H1 (cell line): Measurements from ENCODE around the gene RHEX. TPM values are rescaled to one million over a fixed set of nuclear protein-coding genes. Genes with fewer than 3 reads are reported as not detected.

Experiments used
- CTCF ChIA-PET: fragments of 300-600 bp; sonication (Branson Sonifier 250); formaldehyde crosslinking; loops from one replicate; lab custom pipeline; 2021; ENCODE audit not compliant: partially characterized antibody; lab: Charles Lee
- POLR2A ChIA-PET: fragments of 300-600 bp; sonication (Branson Sonifier 250); formaldehyde crosslinking; loops from one replicate; lab custom pipeline; 2021; ENCODE audit warnings: inconsistent platforms; ENCODE audit not compliant: partially characterized antibody; lab: Charles Lee
- DNase-seq, 2 experiments: peaks; one replicate each; pipeline versions ENCODE4 v3.0.0 to v3.0.0-alpha.2; 2010 to 2022; ENCODE audit warnings: low spot score in 2 of 2, low read depth in 1 of 2, mixed read lengths in 1 of 2
- FAIRE-seq: peaks from 2 replicates; lab custom pipeline; 2011; peaks lifted over from hg19 to GRCh38; lab: Jason Lieb, UNC
- H2AFZ ChIP-seq: 2 replicates; pipeline ENCODE4 v1.8.1; 2012; ENCODE audit warnings: low read length, inconsistent platforms
- H2AK5ac ChIP-seq: 2 replicates; pipeline ENCODE4 v1.6.1; 2013; ENCODE audit warnings: low read depth, low read length
- H2BK120ac ChIP-seq: replicated peaks from 2 replicates; pipeline ENCODE3; 2013; ENCODE audit warnings: low read depth, low read length, inconsistent platforms
- H2BK12ac ChIP-seq: 2 replicates; pipeline ENCODE4 v1.6.1; 2013; ENCODE audit warnings: low read depth, low read length
- H2BK15ac ChIP-seq: 2 replicates; pipeline ENCODE4 v1.6.1; 2013; ENCODE audit warnings: low read length
- H2BK20ac ChIP-seq: 2 replicates; pipeline ENCODE4 v1.6.1; 2013; ENCODE audit warnings: low read length
- H2BK5ac ChIP-seq: 2 replicates; pipeline ENCODE4 v1.6.1; 2013; ENCODE audit warnings: low read depth, low read length
- H3K14ac ChIP-seq: 2 replicates; pipeline ENCODE4 v1.6.1; 2013; ENCODE audit warnings: inconsistent platforms; ENCODE audit not compliant: insufficient read length
- H3K18ac ChIP-seq: 2 replicates; pipeline ENCODE4 v1.6.1; 2013; ENCODE audit warnings: low read length; ENCODE audit errors: extremely low read depth
- H3K23ac ChIP-seq: 2 replicates; pipeline ENCODE4 v1.6.1; 2013; ENCODE audit warnings: inconsistent platforms; ENCODE audit not compliant: insufficient read length
- H3K23me2 ChIP-seq: 2 replicates; pipeline ENCODE4 v1.6.1; 2013; ENCODE audit warnings: low read depth, low read length
- H3K27ac ChIP-seq: 2 replicates; pipeline ENCODE4 v1.6.1; 2011; ENCODE audit warnings: low read depth, low read length, inconsistent platforms
- H3K27me3 ChIP-seq, 4 experiments: replicated peaks in 1 of 4; 1 replicate in 1 of 4; 2 replicates in 3 of 4; pipeline versions ENCODE4 v1.6.1 to v1.8.1; 2011 to 2013; ENCODE audit warnings: low read length in 3 of 4, mild to moderate bottlenecking in 3 of 4, inconsistent platforms in 2 of 4, mixed read lengths in 2 of 4, moderate library complexity in 1 of 4; ENCODE audit not compliant: control insufficient read depth in 3 of 4, insufficient read depth in 3 of 4; ENCODE audit errors: extremely low read depth in 1 of 4
- H3K36me3 ChIP-seq, 4 experiments: 2 replicates each; pipeline versions ENCODE4 v1.6.1 to v1.8.1; 2011 to 2013; ENCODE audit warnings: mild to moderate bottlenecking in 4 of 4, low read length in 3 of 4, moderate library complexity in 2 of 4, control low read depth in 1 of 4, inconsistent platforms in 1 of 4; ENCODE audit not compliant: insufficient read depth in 4 of 4, control insufficient read depth in 2 of 4
- H3K4ac ChIP-seq: replicated peaks from 2 replicates; pipeline ENCODE3; 2013; ENCODE audit warnings: low read length, low read depth, mixed read lengths, inconsistent platforms; ENCODE audit not compliant: insufficient read length
- H3K4me1 ChIP-seq, 4 experiments: replicated peaks in 1 of 4; 1 replicate in 1 of 4; 2 replicates in 3 of 4; pipeline versions ENCODE4 v1.6.1 to v1.8.1; 2011 to 2013; ENCODE audit warnings: low read length in 3 of 4, inconsistent platforms in 2 of 4, mixed read lengths in 1 of 4; ENCODE audit not compliant: insufficient read depth in 4 of 4, control insufficient read depth in 3 of 4
- H3K4me2 ChIP-seq, 2 experiments: 2 replicates each; pipeline versions ENCODE4 v1.6.1 to v1.8.1; 2011 to 2013; ENCODE audit warnings: low read depth in 2 of 2, low read length in 2 of 2, control low read depth in 1 of 2, inconsistent platforms in 1 of 2, mild to moderate bottlenecking in 1 of 2; ENCODE audit not compliant: insufficient read depth in 1 of 2
- H3K4me3 ChIP-seq, 4 experiments: fragments of 200-600, 300-600 bp in 1 of 4; sonication (generic), shearing (Covaris generic), sonication (Bioruptor Twin) in 1 of 4; 2 replicates each; pipeline versions ENCODE4 v1.5.1 to v1.8.1; 2011 to 2016; ENCODE audit warnings: low read length in 4 of 4, low read depth in 3 of 4, control low read depth in 2 of 4, inconsistent platforms in 2 of 4, mild to moderate bottlenecking in 2 of 4, mixed read lengths in 1 of 4, moderate library complexity in 1 of 4; ENCODE audit not compliant: insufficient read depth in 2 of 4; ENCODE audit errors: extremely low read depth in 1 of 4
- H3K56ac ChIP-seq: replicated peaks from 2 replicates; pipeline ENCODE3; 2013; ENCODE audit warnings: low read depth, mild to moderate bottlenecking, mixed read lengths, low read length, inconsistent platforms; ENCODE audit not compliant: insufficient read length
- H3K79me1 ChIP-seq: 2 replicates; pipeline ENCODE4 v1.6.1; 2013; ENCODE audit warnings: low read depth, low read length, control low read depth
- H3K79me2 ChIP-seq, 2 experiments: 2 replicates each; pipeline versions ENCODE4 v1.6.1 to v1.8.1; 2012 to 2013; ENCODE audit warnings: low read length in 2 of 2, mild to moderate bottlenecking in 2 of 2, inconsistent platforms in 1 of 2; ENCODE audit not compliant: insufficient read depth in 2 of 2, control insufficient read depth in 1 of 2
- H3K9ac ChIP-seq, 4 experiments: replicated peaks in 1 of 4; 1 replicate in 1 of 4; 2 replicates in 3 of 4; pipeline versions ENCODE4 v1.6.1 to v1.8.1; 2011 to 2013; ENCODE audit warnings: low read depth in 3 of 4, low read length in 3 of 4, control low read depth in 2 of 4, mild to moderate bottlenecking in 2 of 4, moderate library complexity in 2 of 4, inconsistent platforms in 1 of 4; ENCODE audit errors: extremely low read depth in 1 of 4
- H3K9me3 ChIP-seq, 2 experiments: 2 replicates each; pipeline versions ENCODE4 v1.6.1 to v1.8.1; 2012 to 2013; ENCODE audit warnings: mild to moderate bottlenecking in 2 of 2, moderate library complexity in 2 of 2, control low read depth in 1 of 2, inconsistent platforms in 1 of 2, low read depth in 1 of 2, low read length in 1 of 2, mixed read lengths in 1 of 2; ENCODE audit not compliant: insufficient read depth in 2 of 2
- H4K20me1 ChIP-seq, 2 experiments: replicated peaks in 1 of 2; 2 replicates each; pipeline versions ENCODE3 to v1.8.1; 2011 to 2013; ENCODE audit warnings: inconsistent platforms in 2 of 2, low read length in 2 of 2, mild to moderate bottlenecking in 1 of 2; ENCODE audit not compliant: insufficient read depth in 2 of 2, control insufficient read depth in 1 of 2
- H4K5ac ChIP-seq: 2 replicates; pipeline ENCODE4 v1.6.1; 2013; ENCODE audit warnings: low read length, low read depth, mixed read lengths, inconsistent platforms; ENCODE audit not compliant: insufficient read length
- H4K8ac ChIP-seq: 2 replicates; pipeline ENCODE4 v1.8.0; 2013; ENCODE audit warnings: mild to moderate bottlenecking, moderate library complexity, low read length, inconsistent platforms; ENCODE audit not compliant: insufficient read depth; ENCODE audit errors: extremely low read depth
- H4K91ac ChIP-seq: replicated peaks from 2 replicates; pipeline ENCODE3; 2013; ENCODE audit warnings: low read length, mixed read lengths, inconsistent platforms; ENCODE audit not compliant: insufficient read length
- BACH1 ChIP-seq: IDR thresholded peaks from 2 replicates; pipeline ENCODE4 v1.6.1; 2012; ENCODE audit warnings: low read length, improper control_type of control experiment
- EP300 ChIP-seq, 2 experiments: IDR thresholded peaks; 1 replicate in 1 of 2; 2 replicates in 1 of 2; pipeline ENCODE4 v1.6.1; 2011 to 2012; ENCODE audit warnings: low read depth in 2 of 2, low read length in 2 of 2, mild to moderate bottlenecking in 2 of 2, borderline replicate concordance in 1 of 2, inconsistent platforms in 1 of 2, moderate library complexity in 1 of 2
- EZH2 ChIP-seq: fragments of 200-600 bp; sonication (generic); IDR thresholded peaks from 2 replicates; pipeline ENCODE4 v1.7.1; 2012; ENCODE audit warnings: low read depth, mild to moderate bottlenecking, moderate library complexity, low read length, inconsistent platforms; ENCODE audit not compliant: severe bottlenecking
- POLR2A ChIP-seq, 2 experiments: IDR thresholded peaks; 1 replicate in 1 of 2; 2 replicates in 1 of 2; pipeline ENCODE4 v1.6.1; 2011; ENCODE audit warnings: low read depth in 2 of 2, low read length in 2 of 2, mild to moderate bottlenecking in 2 of 2; ENCODE audit errors: control extremely low read depth in 1 of 2
- POLR2AphosphoS5 ChIP-seq: IDR thresholded peaks from 2 replicates; pipeline ENCODE4 v1.6.1; 2011; ENCODE audit warnings: low read depth, low read length
- SIRT6 ChIP-seq: IDR thresholded peaks from one replicate; pipeline ENCODE4 v1.7.1; 2012; ENCODE audit warnings: low read length, inconsistent platforms
- TAF7 ChIP-seq: optimal IDR thresholded peaks from 2 replicates; pipeline ENCODE3; 2011; ENCODE audit warnings: low read depth, mild to moderate bottlenecking, inconsistent platforms, low read length, moderate library complexity, borderline replicate concordance
- TCF12 ChIP-seq: IDR thresholded peaks from 2 replicates; pipeline ENCODE4 v1.6.1; 2011; ENCODE audit warnings: low read depth, mild to moderate bottlenecking, low read length
- WGBS, 2 experiments: shearing (Covaris generic) in 1 of 2; methylation state at CpG; one replicate each; pipeline versions ENCODE4 v1.1.6 to v1.1.7; 2013 to 2015; ENCODE audit warnings: low lambda C conversion rate in 2 of 2, mixed read lengths in 2 of 2, inconsistent platforms in 1 of 2, low coverage in 1 of 2, missing lambda C conversion rate in 1 of 2; ENCODE audit not compliant: insufficient replicate concordance in 2 of 2, insufficient coverage in 1 of 2, insufficient read length in 1 of 2; ENCODE audit errors: extremely low coverage in 1 of 2, missing lambda C conversion rate in 1 of 2; 5-methylcytosine and 5-hydroxymethylcytosine counted together
- polyA plus RNA-seq, 7 experiments: library from polyadenylated mRNA; depleted of rRNA in 3 of 7; stranded (reverse) in 5 of 7; unstranded in 2 of 7; fragments of >200 nt in 5 of 7; fragments of 200-250 nt in 2 of 7; gene quantifications; 1 replicate in 5 of 7; 2 replicates in 1 of 7; 4 replicates in 1 of 7; pipeline versions ENCODE4 v1.2.1 to v1.2.3, GENCODE V29; 2011 to 2013; ENCODE audit warnings: missing spikeins in 2 of 7, mixed read lengths in 2 of 7
- total RNA-seq: library from RNA; stranded (reverse); fragmentation: NEBNext Ultra II Directional; extraction: Animal tissue kit (Norgen Biotek cat#: 25700); gene quantifications from 2 replicates; pipeline ENCODE4 v1.2.1, GENCODE V29; 2021

Gene RHEX
- total and polyA plus RNA-seq, 2 of the 8 experiments (the other 6 are each of a cell fraction or from before 2014, with no cell fraction given) = not detected

DNA sequence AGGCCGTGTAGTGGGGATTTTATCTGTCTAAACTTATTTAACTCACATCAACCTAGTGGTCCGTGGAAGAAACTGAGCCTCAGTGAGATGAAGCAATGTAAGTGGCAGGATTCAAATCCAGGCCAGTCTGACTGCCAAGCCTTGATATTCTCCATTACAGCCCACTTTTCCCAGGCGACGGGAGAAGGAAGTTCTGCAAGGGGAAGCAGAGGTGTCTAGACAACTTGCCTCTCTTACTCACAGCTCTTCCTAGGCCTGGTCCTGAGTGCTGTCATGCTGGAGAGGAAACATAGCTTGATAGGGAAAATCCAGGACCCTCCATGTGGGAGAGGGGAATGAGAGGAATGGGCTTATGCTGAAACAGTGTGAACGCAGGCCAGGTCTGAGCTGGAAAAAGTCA, 38.4 kb upstream of the RHEX start:
- Histone ChIP-seq H3K14ac (no peak overlapping the region), H3K23me2 (no peaks in the 10 kb centered on the region), H3K36me3 (no peaks in the 10 kb centered on the region), H3K4ac (no peak overlapping the region), H2BK15ac (no peak overlapping the region), H3K27me3 (peaks cover 0 to 1% (median 0%) of the 10 kb centered on the region in 4 experiments; a peak in 1 of 7 replicates), H2BK12ac (no peak overlapping the region), H2BK5ac (no peak overlapping the region), H3K4me1 (no peaks in the 10 kb centered on the region), H3K9ac (no peak overlapping the region; a peak in 1 of 7 replicates), H4K20me1 (no peaks in the 10 kb centered on the region), H3K9me3 (no peaks in the 10 kb centered on the region), H3K4me2 (no peak overlapping the region), H3K4me3 (no peak overlapping the region), H3K18ac (no peak overlapping the region), H2BK120ac (no peak overlapping the region), H3K79me2 (no peaks in the 10 kb centered on the region), H4K5ac (no peak overlapping the region), H3K23ac (no peak overlapping the region), H4K91ac (no peak overlapping the region), H3K56ac (no peak overlapping the region), H3K79me1 (no peaks in the 10 kb centered on the region), H3K27ac (no peak overlapping the region), H2AK5ac (no peak overlapping the region), H4K8ac (no peak overlapping the region), H2BK20ac (no peak overlapping the region), H2AFZ (no peak overlapping the region)
- ChIA-PET CTCF (no interaction called here), POLR2A (no interaction called here)
- FAIRE-seq (no peak), DNase-seq (no peak)
- 89% methylated on average over 5 of the region's 5 CpGs; no CpG with 5 or more reads in 1 of the 2 experiments for WGBS, 2 experiments
- TF ChIP-seq TAF7 = no peak
- TF ChIP-seq BACH1 = no peak
- no peak for TF ChIP-seq POLR2AphosphoS5
- no peak for TF ChIP-seq TCF12
- no peak for TF ChIP-seq POLR2A (IDR thresholded peaks at IDR 0.05; ENCODE audit: control extremely low read depth in 1 of 2, low read depth in 2 of 2, low read length in 2 of 2)
- no peak for TF ChIP-seq EZH2
- no peak for TF ChIP-seq SIRT6
- no peak for TF ChIP-seq EP300 (IDR thresholded peaks at IDR 0.05; ENCODE audit: borderline replicate concordance in 1 of 2, low read depth in 2 of 2, low read length in 2 of 2)
